A549 (cell line): ENCODE measurements around the gene ZNF169. TPM values are rescaled to one million over a fixed set of nuclear protein-coding genes. Genes with fewer than 3 reads are reported as not detected.
"Not testable (repeated sequence)": the region's sequence is repeated elsewhere in the genome, so short reads cannot be mapped to it uniquely, and the experiment has no call there.

ENCODE experiments used
- ATAC-seq, 2 experiments: fragments of 200-7000 bp in 1 of 2; fragments of >200 bp in 1 of 2; cut with Nextera tagmentation in 1 of 2; cut with Tn5 transposase in 1 of 2; 3 replicates each; pipeline versions ENCODE4 v1.8.0 to v1.9.1; 2018 to 2020; ENCODE audit warnings: mild to moderate bottlenecking in 1 of 2, moderate library complexity in 1 of 2
- CTCF ChIA-PET: fragments of 300-600 bp; sonication (Branson Sonifier 250); formaldehyde crosslinking; extraction: SDS; loops from one replicate; lab custom pipeline; 2021; ENCODE audit warnings: antibody characterized with exemption, inconsistent platforms; lab: Yijun Ruan, JAX
- POLR2A ChIA-PET: fragments of 350-600 bp; formaldehyde crosslinking; extraction: SDS; loops from one replicate; lab custom pipeline; 2021; ENCODE audit warnings: antibody characterized with exemption, inconsistent platforms; lab: Yijun Ruan, JAX
- DNase-seq, 2 experiments: peaks; one replicate each; pipeline versions ENCODE4 v3.0.0 to v3.0.0-alpha.2; 2011 to 2016; ENCODE audit warnings: low read depth in 1 of 2, low spot score in 1 of 2
- FAIRE-seq: peaks from 2 replicates; lab custom pipeline; 2011; peaks lifted over from hg19 to GRCh38; lab: Jason Lieb, UNC
- H3K27ac ChIP-seq, 2 experiments: fragments of >200 bp; sonication (Bioruptor Twin); formaldehyde crosslinking; 3 replicates each; pipeline ENCODE4 v1.5.1; 2016 to 2017
- H3K4me1 ChIP-seq: fragments of >200 bp; sonication (Bioruptor Twin); formaldehyde crosslinking; 3 replicates; pipeline ENCODE4 v1.6.1; 2016
- H3K4me2 ChIP-seq: fragments of >200 bp; sonication (Bioruptor Twin); formaldehyde crosslinking; 3 replicates; pipeline ENCODE4 v1.6.1; 2016
- H3K4me3 ChIP-seq: fragments of >200 bp; sonication (Bioruptor Twin); formaldehyde crosslinking; 3 replicates; pipeline ENCODE4 v1.5.1; 2016
- H3K9me3 ChIP-seq: fragments of >200 bp; sonication (Bioruptor Twin); formaldehyde crosslinking; 3 replicates; pipeline ENCODE4 v1.6.1; 2016
- CHD2 ChIP-seq: fragments of 150-350 bp; IDR thresholded peaks from 2 replicates; pipeline ENCODE4 v1.6.1; 2014; ENCODE audit warnings: low read length; ENCODE audit not compliant: partially characterized antibody
- CHD4 ChIP-seq: fragments of 200-600 bp; sonication (generic); IDR thresholded peaks from 2 replicates; pipeline ENCODE4 v1.6.1; 2016; ENCODE audit warnings: antibody characterized with exemption, mild to moderate bottlenecking, borderline replicate concordance
- EHF ChIP-seq: fragments of 250-450 bp; sonication (Bioruptor Pico); IDR thresholded peaks from 2 replicates; pipeline ENCODE4 v1.5.0; 2020; ENCODE audit warnings: mild to moderate bottlenecking
- EHMT2 ChIP-seq: fragments of 200-600 bp; sonication (generic); IDR thresholded peaks from 2 replicates; pipeline ENCODE4 v1.6.1; 2016; ENCODE audit warnings: antibody characterized with exemption, low read depth, mild to moderate bottlenecking, moderate library complexity
- ESRRA ChIP-seq: fragments of 150-350 bp; IDR thresholded peaks from 2 replicates; pipeline ENCODE4 v1.6.1; 2014; ENCODE audit warnings: mild to moderate bottlenecking, low read length, borderline replicate concordance
- FOSB ChIP-seq: fragments of 250-450 bp; sonication (Bioruptor Pico); IDR thresholded peaks from 2 replicates; pipeline ENCODE4 v1.5.0; 2020; ENCODE audit warnings: mild to moderate bottlenecking, moderate library complexity
- FOXS1 ChIP-seq: fragments of 250-450 bp; sonication (Bioruptor Pico); IDR thresholded peaks from 2 replicates; pipeline ENCODE4 v1.5.0; 2020; ENCODE audit warnings: mild to moderate bottlenecking, moderate library complexity
- GATA3 ChIP-seq: IDR thresholded peaks from 2 replicates; pipeline ENCODE4 v1.6.1; 2012; ENCODE audit warnings: borderline replicate concordance
- HEYL ChIP-seq: fragments of 250-450 bp; sonication (Bioruptor Pico); IDR thresholded peaks from 2 replicates; pipeline ENCODE4 v1.8.0; 2021; ENCODE audit warnings: mild to moderate bottlenecking, moderate library complexity
- HOXA7 ChIP-seq: fragments of 250-450 bp; sonication (Bioruptor Pico); IDR thresholded peaks from 2 replicates; pipeline ENCODE4 v1.5.0; 2020; ENCODE audit warnings: mild to moderate bottlenecking, moderate library complexity
- HOXB5 ChIP-seq: fragments of 250-450 bp; sonication (Bioruptor Pico); IDR thresholded peaks from 2 replicates; pipeline ENCODE4 v1.5.0; 2020; ENCODE audit warnings: mild to moderate bottlenecking, moderate library complexity
- MAZ ChIP-seq: fragments of 150-350 bp; IDR thresholded peaks from 2 replicates; pipeline ENCODE4 v1.6.1; 2014; ENCODE audit warnings: antibody characterized with exemption, low read depth, low read length, borderline replicate concordance
- NFE2L2 ChIP-seq: fragments of 150-350 bp; conservative IDR thresholded peaks from 2 replicates; pipeline ENCODE4 v1.6.1; 2014; ENCODE audit warnings: low read length
- NPAS2 ChIP-seq: fragments of 250-450 bp; sonication (Bioruptor Pico); IDR thresholded peaks from 2 replicates; pipeline ENCODE4 v1.8.0; 2022; ENCODE audit warnings: mild to moderate bottlenecking, moderate library complexity, borderline replicate concordance
- NR3C1 ChIP-seq: fragments of >200 bp; sonication (Bioruptor Twin); formaldehyde crosslinking; IDR thresholded peaks from 3 replicates; pipeline ENCODE4 v1.6.1; 2017
- PHF8 ChIP-seq: fragments of 200-600 bp; sonication (generic); IDR thresholded peaks from 2 replicates; pipeline ENCODE4 v1.6.1; 2016; ENCODE audit warnings: low read depth, mild to moderate bottlenecking, antibody characterized with exemption, moderate library complexity, borderline replicate concordance
- RAD21 ChIP-seq, 2 experiments: fragments of >200 bp in 1 of 2; sonication (Bioruptor Twin) in 1 of 2; formaldehyde crosslinking in 1 of 2; IDR thresholded peaks in 1 of 2; conservative IDR thresholded peaks in 1 of 2; 2 replicates in 1 of 2; 3 replicates in 1 of 2; pipeline ENCODE4 v1.6.1; 2012 to 2018; ENCODE audit warnings: inconsistent platforms in 1 of 2
- RCOR1 ChIP-seq: fragments of 150-350 bp; IDR thresholded peaks from 2 replicates; pipeline ENCODE4 v1.6.1; 2014; ENCODE audit warnings: antibody characterized with exemption, low read length, low read depth
- RNF2 ChIP-seq: fragments of 200-600 bp; sonication (generic); IDR thresholded peaks from 2 replicates; pipeline ENCODE4 v1.6.1; 2016; ENCODE audit warnings: low read depth, mild to moderate bottlenecking, antibody characterized with exemption, moderate library complexity, borderline replicate concordance
- SMC3 ChIP-seq: fragments of >200 bp; sonication (Bioruptor Twin); formaldehyde crosslinking; IDR thresholded peaks from 3 replicates; pipeline ENCODE4 v1.6.1; 2018; ENCODE audit warnings: inconsistent platforms
- TFCP2L1 ChIP-seq: fragments of 250-450 bp; sonication (Bioruptor Pico); IDR thresholded peaks from 2 replicates; pipeline ENCODE4 v1.5.0; 2021; ENCODE audit warnings: mild to moderate bottlenecking
- TP53 ChIP-seq: fragments of 250-450 bp; sonication (Bioruptor Pico); IDR thresholded peaks from 2 replicates; pipeline ENCODE4 v1.5.0; 2021; ENCODE audit warnings: mild to moderate bottlenecking, moderate library complexity
- ZSCAN20 ChIP-seq: fragments of 250-450 bp; sonication (Bioruptor Pico); IDR thresholded peaks from 2 replicates; pipeline ENCODE4 v1.8.0; 2022; ENCODE audit warnings: mild to moderate bottlenecking, moderate library complexity
- WGBS: methylation state at CpG from one replicate; pipeline ENCODE4 v1.1.6; 2017; ENCODE audit errors: missing lambda C conversion rate; 5-methylcytosine and 5-hydroxymethylcytosine counted together
- polyA plus RNA-seq, 4 experiments: library from polyadenylated mRNA; depleted of rRNA in 3 of 4; stranded (reverse); fragments of >200 nt; fragmentation: RNase III in 1 of 4; extraction: RNeasy Plus Mini Kit Qiagen cat#74134 plus additional on column Dnase treatment in 1 of 4; gene quantifications; 2 replicates in 3 of 4; 3 replicates in 1 of 4; pipeline ENCODE4 v1.2.3, GENCODE V29; 2011 to 2017
- TF ChIP-seq, protein P1 (sequence below): IDR thresholded peaks from 2 replicates; pipeline ENCODE4 v1.6.1; 2012
- TF ChIP-seq, protein P2 (sequence below): IDR thresholded peaks from 2 replicates; pipeline ENCODE4 v1.6.1; 2012
- TF ChIP-seq, protein P3 (sequence below): fragments of >200 bp; sonication (Bioruptor Twin); formaldehyde crosslinking; IDR thresholded peaks from 2 replicates; pipeline ENCODE4 v1.6.1; 2016
- TF ChIP-seq, protein P4 (sequence below): fragments of 150-350 bp; IDR thresholded peaks from 2 replicates; pipeline ENCODE4 v1.6.1; 2014; ENCODE audit warnings: low read depth, mild to moderate bottlenecking, low read length
- TF ChIP-seq, protein P5 (sequence below): IDR thresholded peaks from 2 replicates; pipeline ENCODE4 v1.6.1; 2012; ENCODE audit warnings: low read depth, borderline replicate concordance
- TF ChIP-seq, protein P6 (sequence below): fragments of 450-650 bp; IDR thresholded peaks from 2 replicates; pipeline ENCODE4 v1.6.1; 2014; ENCODE audit warnings: antibody characterized with exemption
- TF ChIP-seq, protein P7 (sequence below): fragments of >200 bp; sonication (Bioruptor Twin); formaldehyde crosslinking; IDR thresholded peaks from 3 replicates; pipeline ENCODE4 v1.6.1; 2016

Gene ZNF169
- polyA plus RNA-seq, 2 of the 4 experiments (the other 2 are of a cell fraction) = 3.4 to 9.4 TPM

DNA sequence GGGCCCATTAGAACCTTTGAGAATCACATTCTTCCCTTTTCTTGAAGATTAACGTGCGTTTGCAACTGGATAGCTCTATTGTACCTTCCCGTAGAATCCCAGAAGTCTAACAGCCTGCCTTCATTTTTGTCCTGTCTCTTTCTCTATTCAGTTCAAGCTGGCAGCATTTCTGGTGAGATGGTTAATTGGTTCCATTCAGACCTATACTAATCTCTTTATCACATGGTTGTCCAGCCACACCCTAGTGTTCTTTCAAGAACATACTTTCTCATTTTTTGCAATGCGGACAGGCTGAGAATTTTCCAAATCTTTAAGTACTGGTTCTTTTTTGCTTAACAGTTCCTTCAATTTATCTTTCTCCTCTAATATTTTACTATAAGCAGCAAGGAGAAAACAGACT, 43.3 kb downstream of the ZNF169 start:
- TF ChIP-seq HEYL = no peak
- no peak for TF ChIP-seq CHD2
- no peak for TF ChIP-seq NFE2L2
- TF ChIP-seq, protein P1, sequence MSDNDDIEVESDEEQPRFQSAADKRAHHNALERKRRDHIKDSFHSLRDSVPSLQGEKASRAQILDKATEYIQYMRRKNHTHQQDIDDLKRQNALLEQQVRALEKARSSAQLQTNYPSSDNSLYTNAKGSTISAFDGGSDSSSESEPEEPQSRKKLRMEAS = no peak
- no peak for TF ChIP-seq FOSB (CRISPR knock-in tag)
- TF ChIP-seq, protein P2, sequence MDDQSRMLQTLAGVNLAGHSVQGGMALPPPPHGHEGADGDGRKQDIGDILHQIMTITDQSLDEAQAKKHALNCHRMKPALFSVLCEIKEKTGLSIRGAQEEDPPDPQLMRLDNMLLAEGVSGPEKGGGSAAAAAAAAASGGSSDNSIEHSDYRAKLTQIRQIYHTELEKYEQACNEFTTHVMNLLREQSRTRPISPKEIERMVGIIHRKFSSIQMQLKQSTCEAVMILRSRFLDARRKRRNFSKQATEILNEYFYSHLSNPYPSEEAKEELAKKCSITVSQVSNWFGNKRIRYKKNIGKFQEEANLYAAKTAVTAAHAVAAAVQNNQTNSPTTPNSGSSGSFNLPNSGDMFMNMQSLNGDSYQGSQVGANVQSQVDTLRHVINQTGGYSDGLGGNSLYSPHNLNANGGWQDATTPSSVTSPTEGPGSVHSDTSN = no peak
- TF ChIP-seq MAZ = no peak
- TF ChIP-seq EHF (CRISPR knock-in tag) = no peak
- TF ChIP-seq ZSCAN20 (CRISPR knock-in tag) = no peak
- no peak for TF ChIP-seq SMC3
- no peak for TF ChIP-seq FOXS1
- TF ChIP-seq, protein P3, sequence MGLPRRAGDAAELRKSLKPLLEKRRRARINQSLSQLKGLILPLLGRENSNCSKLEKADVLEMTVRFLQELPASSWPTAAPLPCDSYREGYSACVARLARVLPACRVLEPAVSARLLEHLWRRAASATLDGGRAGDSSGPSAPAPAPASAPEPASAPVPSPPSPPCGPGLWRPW = no peak
- TF ChIP-seq, protein P4, sequence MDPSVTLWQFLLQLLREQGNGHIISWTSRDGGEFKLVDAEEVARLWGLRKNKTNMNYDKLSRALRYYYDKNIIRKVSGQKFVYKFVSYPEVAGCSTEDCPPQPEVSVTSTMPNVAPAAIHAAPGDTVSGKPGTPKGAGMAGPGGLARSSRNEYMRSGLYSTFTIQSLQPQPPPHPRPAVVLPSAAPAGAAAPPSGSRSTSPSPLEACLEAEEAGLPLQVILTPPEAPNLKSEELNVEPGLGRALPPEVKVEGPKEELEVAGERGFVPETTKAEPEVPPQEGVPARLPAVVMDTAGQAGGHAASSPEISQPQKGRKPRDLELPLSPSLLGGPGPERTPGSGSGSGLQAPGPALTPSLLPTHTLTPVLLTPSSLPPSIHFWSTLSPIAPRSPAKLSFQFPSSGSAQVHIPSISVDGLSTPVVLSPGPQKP = no peak
- no peak for TF ChIP-seq PHF8
- TF ChIP-seq HOXA7 (CRISPR knock-in tag) = no peak
- TF ChIP-seq GATA3 = no peak
- no peak for TF ChIP-seq TP53 (CRISPR knock-in tag)
- ChIA-PET POLR2A (no interaction called here), CTCF (no interaction called here)
- Histone ChIP-seq H3K4me2 (no peak overlapping the region), H3K4me3 (no peak overlapping the region), H3K27ac (no peak overlapping the region), H3K4me1 (0 out of 3 replicates have a peak, but pooled peaks cover 6% of the 10 kb centered on the region), H3K9me3 (no peaks in the 10 kb centered on the region)
- 92% methylated on average over 4 of the region's 4 CpGs for WGBS
- no peak for ATAC-seq
- no peak for FAIRE-seq
- no peak for DNase-seq

DNA sequence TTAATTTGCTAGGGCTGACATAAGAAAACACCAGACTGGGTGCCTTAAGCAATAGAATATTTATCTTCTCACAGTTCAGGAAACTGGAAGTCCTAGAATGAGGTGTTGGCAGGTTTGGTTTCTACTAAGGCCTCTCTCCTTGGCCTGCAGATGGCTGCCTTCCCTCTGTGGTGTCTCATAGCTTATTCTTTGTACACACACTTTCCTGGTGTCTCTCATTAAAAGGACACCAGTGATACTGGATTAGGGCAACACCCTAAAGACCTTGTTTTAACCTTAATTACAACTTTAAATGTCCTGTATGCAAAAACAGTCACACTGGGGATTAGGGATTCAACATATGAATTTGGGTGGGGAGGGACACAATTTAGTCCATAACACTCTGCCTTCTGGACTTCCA, 44.2 kb downstream of the ZNF169 start:
- ATAC-seq = no peak
- CTCF ChIA-PET = no interaction called here
- Histone ChIP-seq H3K4me3 (no peak overlapping the region), H3K4me1 (0 out of 3 replicates have a peak, but pooled peaks cover 2% of the 10 kb centered on the region), H3K27ac (no peak overlapping the region), H3K4me2 (no peak overlapping the region), H3K9me3 (no peaks in the 10 kb centered on the region)
- TF ChIP-seq RAD21 (conservative IDR thresholded peaks at IDR 0.05 in 1 of 2, IDR thresholded peaks at IDR 0.05 in 1 of 2) = no peak
- no peak for TF ChIP-seq TFCP2L1
- TF ChIP-seq ESRRA = no peak
- no peak for TF ChIP-seq NR3C1
- no peak for TF ChIP-seq RNF2
- TF ChIP-seq NPAS2 = no peak
- TF ChIP-seq, protein P5, sequence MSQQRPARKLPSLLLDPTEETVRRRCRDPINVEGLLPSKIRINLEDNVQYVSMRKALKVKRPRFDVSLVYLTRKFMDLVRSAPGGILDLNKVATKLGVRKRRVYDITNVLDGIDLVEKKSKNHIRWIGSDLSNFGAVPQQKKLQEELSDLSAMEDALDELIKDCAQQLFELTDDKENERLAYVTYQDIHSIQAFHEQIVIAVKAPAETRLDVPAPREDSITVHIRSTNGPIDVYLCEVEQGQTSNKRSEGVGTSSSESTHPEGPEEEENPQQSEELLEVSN = no peak
- no peak for TF ChIP-seq EHMT2
- no peak for TF ChIP-seq HOXB5 (CRISPR knock-in tag)
- TF ChIP-seq, protein P6, sequence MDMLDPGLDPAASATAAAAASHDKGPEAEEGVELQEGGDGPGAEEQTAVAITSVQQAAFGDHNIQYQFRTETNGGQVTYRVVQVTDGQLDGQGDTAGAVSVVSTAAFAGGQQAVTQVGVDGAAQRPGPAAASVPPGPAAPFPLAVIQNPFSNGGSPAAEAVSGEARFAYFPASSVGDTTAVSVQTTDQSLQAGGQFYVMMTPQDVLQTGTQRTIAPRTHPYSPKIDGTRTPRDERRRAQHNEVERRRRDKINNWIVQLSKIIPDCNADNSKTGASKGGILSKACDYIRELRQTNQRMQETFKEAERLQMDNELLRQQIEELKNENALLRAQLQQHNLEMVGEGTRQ = no peak
- no peak for TF ChIP-seq SMC3
- TF ChIP-seq RCOR1 = no peak
- no peak for TF ChIP-seq CHD4
- TF ChIP-seq, protein P7, sequence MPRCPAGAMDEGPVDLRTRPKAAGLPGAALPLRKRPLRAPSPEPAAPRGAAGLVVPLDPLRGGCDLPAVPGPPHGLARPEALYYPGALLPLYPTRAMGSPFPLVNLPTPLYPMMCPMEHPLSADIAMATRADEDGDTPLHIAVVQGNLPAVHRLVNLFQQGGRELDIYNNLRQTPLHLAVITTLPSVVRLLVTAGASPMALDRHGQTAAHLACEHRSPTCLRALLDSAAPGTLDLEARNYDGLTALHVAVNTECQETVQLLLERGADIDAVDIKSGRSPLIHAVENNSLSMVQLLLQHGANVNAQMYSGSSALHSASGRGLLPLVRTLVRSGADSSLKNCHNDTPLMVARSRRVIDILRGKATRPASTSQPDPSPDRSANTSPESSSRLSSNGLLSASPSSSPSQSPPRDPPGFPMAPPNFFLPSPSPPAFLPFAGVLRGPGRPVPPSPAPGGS = no peak
- FAIRE-seq = no peak
- no peak for DNase-seq
- POLR2A ChIA-PET = no interaction called here

DNA sequence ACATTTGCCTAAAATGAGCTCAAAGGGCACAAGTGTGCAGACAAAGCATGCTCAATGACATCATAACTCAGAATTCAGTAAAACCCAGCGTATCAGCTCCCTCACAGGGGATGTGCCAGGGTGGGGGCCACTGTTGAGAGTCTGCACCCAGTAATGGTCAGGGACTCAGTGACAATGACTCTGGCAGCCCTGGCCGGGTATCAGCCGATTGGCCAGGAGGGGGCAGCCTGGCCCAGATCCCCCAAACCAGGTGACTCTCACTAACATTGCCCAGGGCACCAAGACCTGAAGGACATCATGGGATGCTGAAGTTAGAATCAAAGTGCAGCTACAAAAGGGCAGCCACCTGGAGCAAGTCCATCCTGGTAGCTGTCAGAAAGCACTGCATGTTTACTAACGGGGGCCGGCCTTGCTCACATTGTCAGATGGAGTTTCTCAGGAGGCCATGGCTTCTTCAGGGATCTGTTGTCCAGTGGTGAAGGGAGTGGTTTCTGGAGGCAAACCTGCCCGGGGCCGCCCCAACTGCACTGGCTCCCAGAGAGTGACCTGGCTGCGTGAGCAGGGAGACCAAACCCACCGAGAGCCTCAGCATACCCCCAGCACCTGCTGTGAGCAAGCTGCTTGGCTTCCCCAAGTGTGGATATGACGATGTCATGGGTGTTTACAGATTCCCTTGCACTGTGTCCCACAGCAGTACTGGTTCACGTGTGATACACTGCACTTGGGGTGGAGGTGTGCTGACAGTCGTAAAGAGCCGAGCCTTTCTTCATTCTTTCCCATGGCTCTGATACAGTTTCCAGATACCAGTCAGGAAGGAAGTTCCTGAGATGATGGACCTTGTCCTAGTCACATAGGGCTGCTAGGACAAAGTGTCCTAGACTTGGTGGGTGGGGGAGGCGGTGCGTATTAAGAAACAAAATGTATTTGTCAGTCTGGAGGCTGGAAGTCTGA, 56.2 kb downstream of the ZNF169 start:
- H3K4me1 ChIP-seq, H3K9me3 ChIP-seq, H3K27ac ChIP-seq, CTCF ChIA-PET, H3K4me3 ChIP-seq, H3K4me2 ChIP-seq, DNase-seq, POLR2A ChIA-PET: not testable (repeated sequence)
- 78% methylated on average over 4 of the region's 15 CpGs for WGBS
- ATAC-seq (peak; percentile 32 to 69; a peak in 3 of 6 replicates), FAIRE-seq (peak; percentile 59)
